ENCODE measurements around the gene DPY19L1. TPM values are rescaled to one million over a fixed set of nuclear protein-coding genes. Genes with fewer than 3 reads are reported as not detected.

The DPY19L1 gene
- total RNA-seq, 1 experiment from 2014 or later: 14.3 TPM

GRCh38 chr7:34902182-34902581 is 135.1 kb downstream of the DPY19L1 start:
- no peak overlapping the region for H3K9ac ChIP-seq (ENCODE audit: extremely low read depth, insufficient read length, low read length)
- no peak for DNase-seq
- H3T11ph ChIP-seq (ENCODE audit: low read length): no peak overlapping the region
- H3K14ac ChIP-seq (ENCODE audit: insufficient read depth, low read length): no peak overlapping the region
- no peak overlapping the region for H3K56ac ChIP-seq (ENCODE audit: insufficient read length, low read depth, low read length)
- no peak overlapping the region for H2BK12ac ChIP-seq (ENCODE audit: insufficient read length, low read depth, low read length)
- Mint-ChIP-seq H3K4me3 (no peak overlapping the region), H3K27me3 (ENCODE audit: low read depth) (peaks cover 4% of the 10 kb centered on the region), H3K27ac (no peak overlapping the region), H3K9me3 (peaks cover 0 to 5% of the 10 kb centered on the region in 2 experiments; a peak in 2 of 5 replicates), H3K4me1 (peaks cover 22 to 27% of the 10 kb centered on the region in 2 experiments), H3K36me3 (ENCODE audit: insufficient read depth in 1 of 3, low read depth in 3 of 3) (no peaks in the 10 kb centered on the region; a peak in 1 of 7 replicates)
- no peak overlapping the region for H2BK15ac ChIP-seq (ENCODE audit: low read depth, low read length)
- H4K5ac ChIP-seq (ENCODE audit: insufficient read length, low read depth, low read length): no peak overlapping the region
- TF ChIP-seq CTCF (conservative IDR thresholded peaks at IDR 0.05): no peak
- H3K4me2 ChIP-seq (ENCODE audit: insufficient read depth, insufficient read length, low read length): no peak overlapping the region
- H3K27me3 ChIP-seq (ENCODE audit: insufficient read depth, low read length): no peaks in the 10 kb centered on the region; the same call in 1 of the 2 replicates
- no peak overlapping the region for H4K91ac ChIP-seq (ENCODE audit: insufficient read length, low read depth, low read length)
- no peak overlapping the region for H2AFZ ChIP-seq (ENCODE audit: low read length)
- H2AK5ac ChIP-seq (ENCODE audit: insufficient read length, low read length): no peak overlapping the region
- H3K4ac ChIP-seq (ENCODE audit: low read depth, low read length): no peak overlapping the region
- no peak overlapping the region for H2BK120ac ChIP-seq (ENCODE audit: low read depth, low read length, poor library complexity, severe bottlenecking)
- no peak overlapping the region for H3K18ac ChIP-seq (ENCODE audit: insufficient read length, low read depth, low read length)
- H3K4me1 ChIP-seq (ENCODE audit: insufficient read depth, low read length): peaks cover 7% of the 10 kb centered on the region; the same call in 1 of the 2 replicates
- H3K23ac ChIP-seq (ENCODE audit: insufficient read length, low read depth, low read length): no peak overlapping the region
- no peaks in the 10 kb centered on the region for H4K20me1 ChIP-seq (ENCODE audit: control insufficient read depth, insufficient read depth, insufficient read length)
- no peak overlapping the region for H2BK5ac ChIP-seq (ENCODE audit: insufficient read length, low read length)
- H2BK20ac ChIP-seq (ENCODE audit: low read depth, low read length, poor library complexity, severe bottlenecking): no peak overlapping the region
- no peak overlapping the region for H3K27ac ChIP-seq (ENCODE audit: insufficient read length, low read depth, low read length)
- H4K8ac ChIP-seq (replicated peaks; ENCODE audit: insufficient read length, low read depth, low read length): no peak overlapping the region
- H3K9me3 ChIP-seq (ENCODE audit: control insufficient read depth, low read depth, low read length): no peaks in the 10 kb centered on the region
- H3K79me1 ChIP-seq (ENCODE audit: insufficient read depth, low read depth, low read length, poor library complexity, severe bottlenecking): no peaks in the 10 kb centered on the region
- no CpG with 5 or more reads among the region's 6 CpGs for WGBS (ENCODE audit: extremely low coverage, insufficient read length, low lambda C conversion rate)
- no peaks in the 10 kb centered on the region for H3K23me2 ChIP-seq (ENCODE audit: insufficient read length, low read depth, low read length, poor library complexity, severe bottlenecking)
- H3K79me2 ChIP-seq (ENCODE audit: insufficient read depth, low read length): no peaks in the 10 kb centered on the region

All from H9 (cell line).